ENCODE data around the gene IBTK.
"Not testable (repeated sequence)": the region's sequence is repeated elsewhere in the genome, so short reads cannot be mapped to it uniquely, and the experiment has no call there.

The IBTK gene

GRCh38 chr6:82178077-82178758 lies 69.3 kb downstream of the IBTK start:
- DNase-seq = no peak

- DNase-seq = no peak
These were observed 70.9 kb downstream of the IBTK start for GRCh38 chr6:82176616-82177015.

GRCh38 chr6:82172594-82172993 lies 75.0 kb downstream of the IBTK start:
- DNase-seq = no peak

GRCh38 chr6:82169138-82169876 lies 78.2 kb downstream of the IBTK start:
- no peak for DNase-seq

GRCh38 chr6:82166493-82166892 lies 81.1 kb downstream of the IBTK start:
- no peak for DNase-seq

- DNase-seq = no peak
These were observed 87.1 kb downstream of the IBTK start for GRCh38 chr6:82160255-82160990.

- DNase-seq = not testable (repeated sequence)
These were observed 94.8 kb downstream of the IBTK start for GRCh38 chr6:82152786-82153185.

GRCh38 chr6:82151147-82151546 lies 96.4 kb downstream of the IBTK start:
- not testable (repeated sequence) for DNase-seq

- no peak for DNase-seq
These were observed 101.6 kb downstream of the IBTK start for GRCh38 chr6:82145926-82146452.

- no peak for DNase-seq
These were observed 102.6 kb downstream of the IBTK start for GRCh38 chr6:82144852-82145340.

GRCh38 chr6:82144007-82144851 lies 103.3 kb downstream of the IBTK start:
- no peak for DNase-seq

- DNase-seq = no peak
These were observed 104.5 kb downstream of the IBTK start for GRCh38 chr6:82143041-82143481.

- no peak for DNase-seq
These were observed 105.0 kb downstream of the IBTK start for GRCh38 chr6:82142524-82142923.

- DNase-seq = no peak
These were observed 109.3 kb downstream of the IBTK start for GRCh38 chr6:82138075-82138791.

GRCh38 chr6:82131441-82131840 lies 116.1 kb downstream of the IBTK start:
- no peak for DNase-seq

GRCh38 chr6:82129797-82130196 lies 117.7 kb downstream of the IBTK start:
- DNase-seq = no peak

- not testable (repeated sequence) for DNase-seq
These were observed 118.6 kb downstream of the IBTK start for GRCh38 chr6:82128973-82129372.

- DNase-seq = no peak
These were observed 123.9 kb downstream of the IBTK start for GRCh38 chr6:82123632-82124031.

All from GF-D8 (cell line).